Activated CD8-positive, alpha-beta memory T cell treated with anti-CD3 and anti-CD28 coated beads, Interleukin-2, amount 50 U/mL, for 24 hours (primary cell): ENCODE measurements around the gene GSDME.

Source experiments
- DNase-seq: peaks from one replicate; pipeline ENCODE4 v3.0.0-alpha.2; 2020; ENCODE audit errors: extremely low read depth

GSDME gene

DNA sequence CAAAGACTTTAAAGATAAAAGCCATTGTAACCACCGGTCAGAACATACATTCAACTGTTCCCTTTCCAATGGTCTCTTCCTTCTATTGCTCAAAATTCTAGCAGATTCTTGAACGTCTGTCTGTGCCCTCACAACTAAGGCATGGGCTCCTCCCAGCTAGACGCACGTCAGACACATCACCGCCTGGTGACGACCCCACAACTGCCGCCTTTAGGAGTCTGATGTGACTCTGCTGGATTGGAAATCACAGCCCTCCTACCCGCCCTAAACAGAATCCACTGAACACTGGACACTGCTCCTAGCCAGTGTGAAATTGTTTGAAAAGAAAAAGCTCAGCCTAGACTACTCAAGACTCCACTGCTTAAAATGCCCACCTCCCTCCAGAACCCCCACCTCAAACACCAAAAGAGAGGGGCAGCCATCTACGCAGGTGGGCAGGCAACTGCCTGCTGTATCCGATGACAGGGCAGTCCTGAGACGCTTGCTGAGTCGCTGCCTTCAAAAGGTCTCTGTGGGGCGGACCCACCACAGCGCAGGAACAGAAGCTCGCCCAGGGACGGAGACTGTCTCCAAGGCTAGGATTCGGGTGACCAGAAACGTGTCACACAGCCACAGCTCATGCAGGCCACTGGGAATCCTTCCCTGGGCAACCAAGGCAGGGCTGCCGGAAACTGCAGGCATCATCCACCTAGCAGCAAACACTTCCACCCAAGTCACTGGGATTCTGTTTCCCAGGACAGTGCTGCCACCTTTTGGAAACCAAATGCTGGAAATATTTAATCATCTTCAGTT lies 34.7 kb downstream of the GSDME start:
- no peak for DNase-seq

GRCh38 chr7:24721481-24722001 lies 35.7 kb downstream of the GSDME start:
- no peak for DNase-seq

- no peak for DNase-seq
Observed at GRCh38 chr7:24720283-24720682, 37.0 kb downstream of the GSDME start.

GRCh38 chr7:24718977-24719491 lies 38.2 kb downstream of the GSDME start:
- DNase-seq, result no peak

DNA sequence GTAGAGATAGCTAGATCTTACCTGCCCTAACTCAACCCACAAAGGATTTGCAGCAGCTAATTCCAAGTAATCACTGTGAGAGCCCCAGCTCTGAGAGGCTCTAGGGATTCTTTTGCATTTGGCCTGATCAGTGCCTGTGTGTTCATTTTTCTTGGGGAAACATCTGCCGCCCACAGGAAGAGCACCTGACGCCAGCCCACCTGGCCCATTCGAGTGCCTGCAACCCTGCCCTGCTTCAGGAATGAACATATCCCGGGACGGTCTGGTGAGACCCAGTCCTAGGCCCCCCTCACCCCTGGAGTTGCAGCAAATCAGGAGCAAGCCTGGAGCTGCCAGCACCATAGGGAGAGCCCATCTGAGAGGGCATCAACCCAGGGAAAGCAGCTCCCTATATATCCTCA lies 38.8 kb downstream of the GSDME start:
- DNase-seq, result no peak

DNA sequence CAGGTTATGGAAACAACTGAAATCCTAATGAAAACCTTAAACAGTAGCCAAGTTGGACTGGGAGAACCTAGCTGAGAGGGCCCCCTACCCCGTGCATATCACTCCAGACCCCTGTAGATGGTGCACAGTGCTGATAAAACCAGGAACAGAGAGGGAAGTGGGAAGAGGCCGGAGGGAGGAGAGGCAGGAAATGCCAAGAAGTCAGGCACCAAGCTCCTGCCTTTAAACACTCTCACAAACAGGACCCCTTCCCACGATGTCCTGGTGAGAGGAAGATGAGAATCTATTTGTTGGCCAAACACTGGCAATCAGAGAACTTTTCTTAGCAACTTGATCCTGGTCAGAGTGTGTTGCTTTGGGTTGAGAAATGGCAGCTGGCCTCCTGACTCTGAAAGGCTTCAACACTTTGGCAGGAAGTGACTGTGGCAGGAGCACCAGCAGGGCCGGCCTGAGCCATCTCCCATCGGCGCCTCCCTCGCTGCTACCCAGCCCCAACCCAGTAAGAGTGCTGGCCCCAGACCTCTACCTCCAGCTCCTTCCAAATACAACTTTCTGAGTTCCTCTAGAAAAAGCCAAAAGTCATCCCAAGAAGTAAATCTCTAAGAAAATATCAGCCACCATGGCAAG lies 39.5 kb downstream of the GSDME start:
- DNase-seq, result no peak

GRCh38 chr7:24717247-24717622 lies 40.0 kb downstream of the GSDME start:
- DNase-seq, result no peak

DNA sequence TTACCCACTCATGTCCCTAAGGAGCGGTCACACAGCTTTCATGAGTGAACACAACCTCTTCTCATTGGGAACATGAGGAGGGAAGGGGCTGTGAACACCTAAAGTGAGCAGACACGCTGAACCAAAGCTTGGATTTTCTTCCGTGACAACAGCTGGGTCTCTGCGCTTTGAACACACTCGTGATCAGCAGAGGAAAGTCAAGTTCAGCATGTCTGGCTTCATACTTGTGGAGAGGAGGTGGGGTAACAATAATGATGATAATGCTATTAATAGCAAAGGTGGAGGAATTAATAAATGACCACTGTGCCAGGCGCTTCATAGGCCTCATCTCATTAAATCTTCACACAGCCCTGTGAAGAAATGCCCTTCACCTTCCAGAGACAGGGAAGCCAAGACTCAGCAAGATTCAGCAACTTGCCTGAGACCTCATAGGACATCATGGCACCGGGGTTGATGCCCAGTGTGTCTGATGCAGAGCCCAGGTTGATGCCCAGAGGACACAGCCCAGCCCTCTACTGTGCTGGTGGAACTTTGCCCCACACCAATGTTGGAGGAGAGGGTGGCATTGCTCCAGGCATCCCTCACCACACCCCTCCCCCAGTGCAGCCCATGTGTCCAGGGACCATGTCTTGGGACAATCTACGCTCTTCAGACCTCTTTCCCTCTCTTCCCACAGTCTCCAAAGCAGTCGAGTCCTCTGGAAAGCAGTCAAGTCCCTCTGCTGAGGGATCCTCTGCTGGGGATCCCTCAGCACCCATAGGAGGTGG lies 40.6 kb downstream of the GSDME start:
- DNase-seq, result no peak

- no peak for DNase-seq
Observed at GRCh38 chr7:24715661-24716479, 41.4 kb downstream of the GSDME start.

DNA sequence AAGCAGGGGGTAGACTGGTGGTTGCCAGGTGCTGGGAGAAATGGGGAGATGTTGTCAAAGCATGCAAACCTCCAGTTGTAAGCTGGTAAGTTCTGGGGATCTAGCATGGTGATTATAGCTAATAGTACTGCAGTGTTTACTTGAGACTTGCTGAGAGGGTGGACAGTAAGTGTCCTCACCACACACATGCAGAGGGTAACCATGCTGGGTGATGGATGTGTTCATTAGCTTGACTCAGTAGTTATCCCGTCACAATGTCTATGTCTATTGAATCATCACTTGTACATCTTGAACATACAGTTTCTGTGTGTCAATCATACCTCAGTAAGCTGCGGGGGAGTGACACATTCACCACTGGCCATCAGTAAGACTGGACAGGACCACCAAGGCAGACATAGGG lies 42.1 kb downstream of the GSDME start:
- no peak for DNase-seq

DNA sequence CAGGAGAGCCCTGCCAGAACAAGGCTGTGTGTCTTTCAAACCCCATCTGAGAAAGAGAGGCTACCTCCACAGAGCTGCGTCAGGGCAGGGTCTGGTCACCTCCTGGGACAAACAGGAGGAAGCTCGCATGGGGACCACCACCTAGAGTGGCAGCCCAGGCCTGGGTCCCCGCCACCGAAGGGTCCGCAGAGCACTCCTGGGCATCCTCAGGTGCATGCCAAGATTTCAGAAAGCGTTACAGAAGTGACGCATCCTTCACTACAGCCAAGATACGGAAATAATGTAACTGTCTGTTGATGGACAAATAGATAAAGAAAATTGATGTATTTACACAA lies 42.6 kb downstream of the GSDME start:
- no peak for DNase-seq

GRCh38 chr7:24713850-24714675 lies 43.2 kb downstream of the GSDME start:
- DNase-seq, result no peak

GRCh38 chr7:24713039-24713793 lies 44.0 kb downstream of the GSDME start:
- DNase-seq, result no peak

DNA sequence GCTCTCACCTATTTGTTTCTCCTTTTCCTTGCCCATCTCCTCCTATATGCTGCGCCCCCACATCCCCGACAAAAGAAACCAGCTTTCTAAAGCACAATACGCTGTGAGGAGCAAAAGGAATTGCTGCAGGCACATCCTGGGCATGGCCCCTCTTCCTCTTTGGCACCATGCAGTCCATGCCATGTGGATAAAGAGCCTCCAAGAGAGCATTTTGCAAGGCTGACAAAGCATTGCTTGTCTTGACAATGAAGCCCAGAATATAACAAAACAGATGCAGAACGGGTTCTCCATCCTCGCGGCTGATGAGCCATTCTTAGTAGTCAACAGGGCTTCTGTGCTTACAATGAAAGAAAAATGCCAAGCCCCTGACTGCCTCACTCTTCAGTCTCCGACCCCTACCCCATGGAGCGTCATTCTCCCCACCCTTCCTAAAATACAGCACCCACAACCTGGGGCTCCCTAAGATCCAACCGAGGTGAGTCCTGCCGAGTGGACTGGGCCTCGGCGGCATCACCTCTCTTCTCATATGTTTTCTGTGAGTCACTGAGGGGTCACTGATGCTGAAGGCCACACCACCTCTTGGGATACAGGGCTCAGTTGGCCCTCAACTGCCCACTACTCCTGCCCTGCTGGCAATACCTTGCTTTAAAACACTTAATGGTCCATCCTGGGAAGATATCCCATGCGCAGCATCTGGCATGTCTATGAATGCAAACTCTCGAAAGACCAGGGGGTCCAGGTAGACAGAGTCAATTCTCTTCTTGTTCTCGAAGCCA lies 47.5 kb downstream of the GSDME start:
- no peak for DNase-seq

DNA sequence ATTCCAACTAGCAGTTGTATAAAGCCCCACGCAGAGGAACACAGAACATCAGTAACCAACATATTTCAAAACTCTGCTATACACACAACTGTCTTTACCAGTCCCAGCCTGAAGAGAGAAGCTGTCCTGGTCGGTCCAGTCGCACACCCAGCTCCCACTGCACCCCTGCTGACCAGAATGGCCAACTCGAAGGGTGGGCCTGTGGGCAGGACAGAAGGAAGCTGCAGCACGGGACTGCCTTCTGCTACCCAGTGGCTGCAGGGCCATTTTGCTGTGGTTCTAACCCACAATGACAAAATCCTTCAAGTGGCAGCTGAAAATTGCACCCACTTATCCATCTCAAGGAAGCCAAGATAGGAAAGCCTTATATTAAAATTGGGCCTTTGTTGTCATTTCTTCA lies 48.2 kb downstream of the GSDME start:
- no peak for DNase-seq

DNA sequence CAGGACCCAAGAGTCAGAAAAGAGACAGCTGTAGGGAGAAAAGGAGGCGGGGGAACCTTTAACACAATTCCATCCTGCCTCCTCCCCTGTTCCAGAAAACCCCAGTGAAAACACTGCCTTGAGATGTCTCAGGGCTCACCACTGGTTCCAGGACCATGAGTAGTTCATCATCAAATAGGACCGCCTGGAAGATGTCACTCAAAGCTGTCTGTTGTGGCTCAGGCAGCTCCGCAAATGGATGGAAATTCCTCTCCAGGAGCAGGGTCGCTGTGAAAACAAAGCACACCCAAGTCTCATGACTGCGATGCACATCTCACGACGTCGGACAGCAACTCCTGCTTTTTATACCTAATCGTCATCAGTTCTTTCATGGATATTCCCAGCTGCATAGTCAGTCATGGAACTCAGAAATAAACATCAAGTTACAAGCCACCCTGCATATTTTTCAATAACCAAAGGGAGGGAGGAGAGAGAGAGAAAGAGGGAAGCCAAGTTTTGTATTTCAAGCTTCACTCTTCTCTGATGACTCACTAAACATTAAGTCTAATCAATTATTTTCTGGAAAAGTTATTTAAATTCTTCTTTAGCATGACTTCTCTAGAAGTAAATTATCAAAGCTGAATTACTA lies 49.2 kb downstream of the GSDME start:
- DNase-seq, result no peak

DNA sequence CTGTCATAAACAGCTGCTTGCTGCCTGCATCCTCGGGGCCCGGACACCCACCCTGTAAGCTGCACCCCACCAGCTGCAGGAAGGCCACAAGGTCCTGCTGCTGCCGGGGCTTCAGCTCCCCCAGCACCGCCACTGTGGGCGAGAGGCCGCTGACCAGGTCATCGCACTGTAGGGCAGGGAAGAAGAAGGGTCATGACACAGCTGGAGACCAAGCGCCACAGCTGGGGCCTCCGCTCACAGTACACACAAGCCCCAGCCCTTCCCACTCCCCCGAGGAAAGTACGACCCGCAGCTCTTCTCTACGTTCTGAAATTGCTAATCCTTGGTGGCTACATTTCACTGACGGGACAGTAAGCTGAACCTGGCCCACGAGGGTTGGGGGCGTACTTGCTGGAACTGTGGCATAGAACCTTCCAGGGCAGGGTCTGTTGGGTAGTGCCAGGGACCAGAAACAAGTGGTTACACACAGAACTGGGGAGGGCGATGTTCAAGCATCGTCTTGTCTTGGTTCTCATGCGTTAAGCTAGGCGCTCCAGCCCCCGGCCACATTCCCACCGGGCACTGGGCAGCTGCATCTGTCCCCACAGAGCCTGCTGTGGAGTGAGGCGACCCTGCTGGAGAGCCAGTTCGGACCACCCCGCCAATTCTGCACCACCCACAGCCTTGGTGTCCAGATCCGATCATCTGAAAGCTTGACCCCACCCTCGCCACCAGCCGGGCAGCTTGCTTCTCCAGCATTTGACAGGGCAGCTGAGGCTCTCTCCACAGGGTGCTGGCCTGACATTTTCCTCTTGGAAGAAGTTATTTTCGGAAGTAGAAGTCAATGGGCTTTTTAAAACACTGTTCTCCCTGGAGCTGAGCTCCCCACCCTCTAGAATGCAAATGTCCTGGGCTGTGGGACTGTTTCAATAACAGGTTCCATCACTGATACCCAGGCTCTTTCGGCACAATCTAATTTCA lies 50.8 kb downstream of the GSDME start:
- DNase-seq, result no peak
